ENCODE measurements around the gene PSTK. TPM values are rescaled to one million over a fixed set of nuclear protein-coding genes. Genes with fewer than 3 reads are reported as not detected.
A peak's percentile ranks its signal among the peaks of the same experiment; 100 is the strongest.

The PSTK gene
- total and polyA plus RNA-seq, 2 of the 13 experiments (the other 11 are each of a cell fraction or from before 2014, with no cell fraction given): 8.2 to 9.3 TPM

- TF ChIP-seq ZNF180 (CRISPR knock-in tag; IDR thresholded peaks at IDR 0.05; ENCODE audit: borderline replicate concordance, low read depth): 0 out of 2 replicates have a peak, but pooled peaks have one; percentile 30
- 0 out of 2 replicates have a peak, but pooled peaks have one; percentile 0 for TF ChIP-seq ZMAT3 (CRISPR knock-in tag; conservative IDR thresholded peaks at IDR 0.05)
- TF ChIP-seq TEAD3 (CRISPR knock-in tag; optimal IDR thresholded peaks at IDR 0.05; ENCODE audit: borderline replicate concordance): no peak
- TF ChIP-seq ZNF501 (CRISPR knock-in tag; IDR thresholded peaks at IDR 0.05): 0 out of 2 replicates have a peak, but pooled peaks have one; percentile 3
- no peak for TF ChIP-seq ZNF143 (CRISPR knock-in tag; IDR thresholded peaks at IDR 0.05)
- TF ChIP-seq FIP1L1 (IDR thresholded peaks at IDR 0.05; ENCODE audit: borderline replicate concordance, insufficient read depth, low read depth, low read length): no peak
- TF ChIP-seq, protein P1, sequence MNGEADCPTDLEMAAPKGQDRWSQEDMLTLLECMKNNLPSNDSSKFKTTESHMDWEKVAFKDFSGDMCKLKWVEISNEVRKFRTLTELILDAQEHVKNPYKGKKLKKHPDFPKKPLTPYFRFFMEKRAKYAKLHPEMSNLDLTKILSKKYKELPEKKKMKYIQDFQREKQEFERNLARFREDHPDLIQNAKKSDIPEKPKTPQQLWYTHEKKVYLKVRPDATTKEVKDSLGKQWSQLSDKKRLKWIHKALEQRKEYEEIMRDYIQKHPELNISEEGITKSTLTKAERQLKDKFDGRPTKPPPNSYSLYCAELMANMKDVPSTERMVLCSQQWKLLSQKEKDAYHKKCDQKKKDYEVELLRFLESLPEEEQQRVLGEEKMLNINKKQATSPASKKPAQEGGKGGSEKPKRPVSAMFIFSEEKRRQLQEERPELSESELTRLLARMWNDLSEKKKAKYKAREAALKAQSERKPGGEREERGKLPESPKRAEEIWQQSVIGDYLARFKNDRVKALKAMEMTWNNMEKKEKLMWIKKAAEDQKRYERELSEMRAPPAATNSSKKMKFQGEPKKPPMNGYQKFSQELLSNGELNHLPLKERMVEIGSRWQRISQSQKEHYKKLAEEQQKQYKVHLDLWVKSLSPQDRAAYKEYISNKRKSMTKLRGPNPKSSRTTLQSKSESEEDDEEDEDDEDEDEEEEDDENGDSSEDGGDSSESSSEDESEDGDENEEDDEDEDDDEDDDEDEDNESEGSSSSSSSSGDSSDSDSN (CRISPR knock-in tag; IDR thresholded peaks at IDR 0.05): peak; percentile 79
- TF ChIP-seq LBX2 (CRISPR knock-in tag; IDR thresholded peaks at IDR 0.05; ENCODE audit: borderline replicate concordance): no peak
- 0 out of 2 replicates have a peak, but pooled peaks have one; percentile 50 for TF ChIP-seq AFF4 (CRISPR knock-in tag; IDR thresholded peaks at IDR 0.05)
- no peak for TF ChIP-seq CREM (IDR thresholded peaks at IDR 0.05)
- no peak for TF ChIP-seq CREM (CRISPR knock-in tag; IDR thresholded peaks at IDR 0.05)
- TF ChIP-seq ELF4 (CRISPR knock-in tag; IDR thresholded peaks at IDR 0.05; ENCODE audit: borderline replicate concordance): no peak
- TF ChIP-seq GFI1 (CRISPR knock-in tag; IDR thresholded peaks at IDR 0.05; ENCODE audit: borderline replicate concordance): 0 out of 2 replicates have a peak, but pooled peaks have one; percentile 40
- TF ChIP-seq ZNF672 (CRISPR knock-in tag; IDR thresholded peaks at IDR 0.05): no peak
- TF ChIP-seq, protein P2, sequence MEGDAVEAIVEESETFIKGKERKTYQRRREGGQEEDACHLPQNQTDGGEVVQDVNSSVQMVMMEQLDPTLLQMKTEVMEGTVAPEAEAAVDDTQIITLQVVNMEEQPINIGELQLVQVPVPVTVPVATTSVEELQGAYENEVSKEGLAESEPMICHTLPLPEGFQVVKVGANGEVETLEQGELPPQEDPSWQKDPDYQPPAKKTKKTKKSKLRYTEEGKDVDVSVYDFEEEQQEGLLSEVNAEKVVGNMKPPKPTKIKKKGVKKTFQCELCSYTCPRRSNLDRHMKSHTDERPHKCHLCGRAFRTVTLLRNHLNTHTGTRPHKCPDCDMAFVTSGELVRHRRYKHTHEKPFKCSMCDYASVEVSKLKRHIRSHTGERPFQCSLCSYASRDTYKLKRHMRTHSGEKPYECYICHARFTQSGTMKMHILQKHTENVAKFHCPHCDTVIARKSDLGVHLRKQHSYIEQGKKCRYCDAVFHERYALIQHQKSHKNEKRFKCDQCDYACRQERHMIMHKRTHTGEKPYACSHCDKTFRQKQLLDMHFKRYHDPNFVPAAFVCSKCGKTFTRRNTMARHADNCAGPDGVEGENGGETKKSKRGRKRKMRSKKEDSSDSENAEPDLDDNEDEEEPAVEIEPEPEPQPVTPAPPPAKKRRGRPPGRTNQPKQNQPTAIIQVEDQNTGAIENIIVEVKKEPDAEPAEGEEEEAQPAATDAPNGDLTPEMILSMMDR (CRISPR knock-in tag; IDR thresholded peaks at IDR 0.05): no peak
- TF ChIP-seq HMG20A (CRISPR knock-in tag; IDR thresholded peaks at IDR 0.05; ENCODE audit: borderline replicate concordance): no peak
Measured at GRCh38 chr10:123009105-123009820, 29.1 kb downstream of the PSTK start (continued).
